Brain microvascular endothelial cell (primary cell): Measurements from ENCODE around the gene CCND2.

Source experiments
- DNase-seq: peaks from one replicate; pipeline ENCODE4 v3.0.0-alpha.2; 2020
- H3K27ac ChIP-seq: fragments of 250-450 bp; sonication (Bioruptor Pico); 2 replicates; pipeline ENCODE4 v1.5.1; 2020; ENCODE audit warnings: mild to moderate bottlenecking, moderate library complexity
- H3K27me3 ChIP-seq: fragments of 250-450 bp; sonication (Bioruptor Pico); replicated peaks from 2 replicates; pipeline ENCODE4 v1.5.1; 2020; ENCODE audit warnings: mild to moderate bottlenecking
- H3K36me3 ChIP-seq: fragments of 250-450 bp; sonication (Bioruptor Pico); replicated peaks from 2 replicates; pipeline ENCODE4 v1.5.1; 2020; ENCODE audit warnings: mild to moderate bottlenecking
- H3K4me3 ChIP-seq: 2 replicates; pipeline ENCODE4 v1.5.1; 2011; ENCODE audit warnings: low read depth, mild to moderate bottlenecking, control low read depth, low read length, moderate library complexity
- in situ Hi-C: cut with HindIII; loops from 2 replicates; pipeline ENCODE4 v1.10.0; 2017; ENCODE audit warnings: low sequenced_read_pairs, low pct_ligation_motif_present
- TF ChIP-seq, protein P1 (sequence below): IDR thresholded peaks from 2 replicates; pipeline ENCODE4 v1.5.1; 2011; ENCODE audit warnings: low read depth, mild to moderate bottlenecking, moderate library complexity, low read length, control low read depth, inconsistent platforms; ENCODE audit errors: missing control alignments

CCND2 gene

DNA sequence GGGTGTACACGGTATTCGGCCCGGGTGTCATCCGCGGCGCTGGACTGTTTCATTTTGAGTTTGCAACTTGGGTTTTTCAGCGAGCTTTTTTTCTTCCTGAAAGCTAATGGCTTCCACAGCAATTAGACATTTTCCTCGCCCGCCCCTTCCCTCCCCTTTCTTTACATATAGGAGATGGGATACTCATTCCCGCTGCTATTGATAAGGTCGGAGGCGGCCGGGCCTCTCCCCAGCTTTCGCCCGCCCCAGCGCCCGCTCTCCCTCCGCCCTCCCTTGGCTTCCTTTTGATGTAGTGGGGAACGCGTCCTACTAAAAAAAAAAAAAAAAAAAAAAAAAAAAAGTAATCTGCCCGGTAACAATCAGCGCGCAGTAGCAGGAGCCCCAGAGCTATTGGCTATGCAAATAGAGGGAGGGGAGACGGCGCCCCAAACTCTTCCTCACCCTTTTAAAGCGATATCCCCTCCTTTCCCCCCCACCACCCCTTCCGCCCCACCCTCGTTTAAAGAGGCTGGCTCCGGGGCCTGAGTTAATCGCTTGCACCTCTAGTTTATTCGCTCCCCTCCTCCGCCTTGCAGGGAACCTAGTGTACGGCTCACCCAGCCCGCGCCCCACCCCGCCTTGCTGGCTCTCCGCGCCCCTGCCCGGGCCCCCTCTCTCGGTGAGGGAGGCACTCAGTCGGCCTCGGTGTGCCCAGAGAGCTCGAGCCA lies 1.7 kb upstream of the CCND2 start:
- Histone ChIP-seq H3K4me3 (peak overlapping the region; percentile 27), H3K36me3 (no peaks in the 10 kb centered on the region)

DNA sequence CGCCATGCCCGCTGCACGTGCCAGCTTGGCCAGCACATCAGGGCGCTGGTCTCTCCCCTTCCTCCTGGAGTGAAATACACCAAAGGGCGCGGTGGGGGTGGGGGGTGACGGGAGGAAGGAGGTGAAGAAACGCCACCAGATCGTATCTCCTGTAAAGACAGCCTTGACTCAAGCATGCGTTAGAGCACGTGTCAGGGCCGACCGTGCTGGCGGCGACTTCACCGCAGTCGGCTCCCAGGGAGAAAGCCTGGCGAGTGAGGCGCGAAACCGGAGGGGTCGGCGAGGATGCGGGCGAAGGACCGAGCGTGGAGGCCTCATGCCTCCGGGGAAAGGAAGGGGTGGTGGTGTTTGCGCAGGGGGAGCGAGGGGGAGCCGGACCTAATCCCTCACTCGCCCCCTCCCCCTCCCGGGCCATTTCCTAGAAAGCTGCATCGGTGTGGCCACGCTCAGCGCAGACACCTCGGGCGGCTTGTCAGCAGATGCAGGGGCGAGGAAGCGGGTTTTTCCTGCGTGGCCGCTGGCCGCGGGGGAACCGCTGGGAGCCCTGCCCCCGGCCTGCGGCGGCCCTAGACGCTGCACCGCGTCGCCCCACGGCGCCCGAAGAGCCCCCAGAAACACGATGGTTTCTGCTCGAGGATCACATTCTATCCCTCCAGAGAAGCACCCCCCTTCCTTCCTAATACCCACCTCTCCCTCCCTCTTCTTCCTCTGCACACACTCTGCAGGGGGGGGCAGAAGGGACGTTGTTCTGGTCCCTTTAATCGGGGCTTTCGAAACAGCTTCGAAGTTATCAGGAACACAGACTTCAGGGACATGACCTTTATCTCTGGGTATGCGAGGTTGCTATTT lies 914 bp upstream of the CCND2 start:
- Histone ChIP-seq H3K27me3 (peaks cover 78% of the 10 kb centered on the region), H3K27ac (no peak overlapping the region), H3K36me3 (no peaks in the 10 kb centered on the region), H3K4me3 (no peak overlapping the region)
- no peak for DNase-seq
- TF ChIP-seq, protein P1, sequence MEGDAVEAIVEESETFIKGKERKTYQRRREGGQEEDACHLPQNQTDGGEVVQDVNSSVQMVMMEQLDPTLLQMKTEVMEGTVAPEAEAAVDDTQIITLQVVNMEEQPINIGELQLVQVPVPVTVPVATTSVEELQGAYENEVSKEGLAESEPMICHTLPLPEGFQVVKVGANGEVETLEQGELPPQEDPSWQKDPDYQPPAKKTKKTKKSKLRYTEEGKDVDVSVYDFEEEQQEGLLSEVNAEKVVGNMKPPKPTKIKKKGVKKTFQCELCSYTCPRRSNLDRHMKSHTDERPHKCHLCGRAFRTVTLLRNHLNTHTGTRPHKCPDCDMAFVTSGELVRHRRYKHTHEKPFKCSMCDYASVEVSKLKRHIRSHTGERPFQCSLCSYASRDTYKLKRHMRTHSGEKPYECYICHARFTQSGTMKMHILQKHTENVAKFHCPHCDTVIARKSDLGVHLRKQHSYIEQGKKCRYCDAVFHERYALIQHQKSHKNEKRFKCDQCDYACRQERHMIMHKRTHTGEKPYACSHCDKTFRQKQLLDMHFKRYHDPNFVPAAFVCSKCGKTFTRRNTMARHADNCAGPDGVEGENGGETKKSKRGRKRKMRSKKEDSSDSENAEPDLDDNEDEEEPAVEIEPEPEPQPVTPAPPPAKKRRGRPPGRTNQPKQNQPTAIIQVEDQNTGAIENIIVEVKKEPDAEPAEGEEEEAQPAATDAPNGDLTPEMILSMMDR, result no peak
- in situ Hi-C loops, result no loop called here

More for the DNA sequence above, 1.7 kb upstream of the CCND2 start:
- DNase-seq, result peak; percentile 25
- H3K27ac ChIP-seq, result no peak overlapping the region
- H3K27me3 ChIP-seq, result peaks cover 78% of the 10 kb centered on the region
- in situ Hi-C loops, result no loop called here
- TF ChIP-seq, protein P1, result no peak

DNA sequence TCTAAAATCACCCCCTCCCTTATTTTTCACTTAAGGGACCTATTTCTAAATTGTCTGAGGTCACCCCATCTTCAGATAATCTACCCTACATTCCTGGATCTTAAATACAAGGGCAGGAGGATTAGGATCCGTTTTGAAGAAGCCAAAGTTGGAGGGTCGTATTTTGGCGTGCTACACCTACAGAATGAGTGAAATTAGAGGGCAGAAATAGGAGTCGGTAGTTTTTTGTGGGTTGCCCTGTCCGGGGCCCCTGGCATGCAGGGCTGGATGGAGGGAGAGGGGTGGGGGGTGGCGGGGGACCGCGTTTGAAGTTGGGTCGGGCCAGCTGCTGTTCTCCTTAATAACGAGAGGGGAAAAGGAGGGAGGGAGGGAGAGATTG lies 300 bp upstream of the CCND2 start:
- no peak overlapping the region for H3K4me3 ChIP-seq
- peaks cover 72% of the 10 kb centered on the region for H3K27me3 ChIP-seq
- in situ Hi-C loops, result no loop called here
- H3K27ac ChIP-seq, result no peak overlapping the region
- H3K36me3 ChIP-seq, result no peaks in the 10 kb centered on the region
- DNase-seq, result no peak
- TF ChIP-seq, protein P1, result no peak

DNA sequence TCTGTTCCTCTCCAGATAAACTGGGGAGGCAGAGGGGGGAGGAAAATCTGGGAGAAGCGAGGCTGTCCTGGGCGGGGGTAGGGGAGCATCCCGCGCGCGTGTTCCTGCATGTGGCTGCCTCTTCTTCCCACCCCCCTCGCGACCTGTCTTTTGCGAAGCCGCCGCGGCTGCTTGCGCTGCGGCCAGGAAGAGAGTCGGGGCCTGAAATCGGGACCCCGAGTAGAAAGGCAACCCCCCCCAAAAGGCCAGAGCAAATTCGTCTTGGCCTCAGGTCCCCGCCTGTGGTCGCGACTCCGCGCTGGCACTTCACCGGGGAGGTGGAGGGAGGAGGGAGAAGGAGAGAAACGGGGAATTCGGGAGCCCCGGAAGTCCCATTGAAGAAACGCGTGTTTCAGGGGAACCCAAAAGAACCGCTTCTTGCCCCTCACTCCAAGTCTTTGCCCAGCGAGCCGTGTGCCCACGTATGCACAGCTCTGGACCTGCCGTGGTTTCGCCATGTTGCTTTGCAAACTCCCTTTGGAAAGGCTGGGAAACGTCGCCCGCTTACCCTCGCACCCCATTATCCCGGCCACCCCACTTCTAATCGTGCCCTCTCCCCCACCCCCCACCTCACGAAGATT lies 944 bp downstream of the CCND2 start:
- TF ChIP-seq, protein P1, result no peak
- H3K36me3 ChIP-seq, result no peaks in the 10 kb centered on the region
- H3K27me3 ChIP-seq, result peaks cover 62% of the 10 kb centered on the region
- H3K4me3 ChIP-seq, result peak overlapping the region; percentile 37
- no peak for DNase-seq
- in situ Hi-C loops, result no loop called here
- no peak overlapping the region for H3K27ac ChIP-seq

DNA sequence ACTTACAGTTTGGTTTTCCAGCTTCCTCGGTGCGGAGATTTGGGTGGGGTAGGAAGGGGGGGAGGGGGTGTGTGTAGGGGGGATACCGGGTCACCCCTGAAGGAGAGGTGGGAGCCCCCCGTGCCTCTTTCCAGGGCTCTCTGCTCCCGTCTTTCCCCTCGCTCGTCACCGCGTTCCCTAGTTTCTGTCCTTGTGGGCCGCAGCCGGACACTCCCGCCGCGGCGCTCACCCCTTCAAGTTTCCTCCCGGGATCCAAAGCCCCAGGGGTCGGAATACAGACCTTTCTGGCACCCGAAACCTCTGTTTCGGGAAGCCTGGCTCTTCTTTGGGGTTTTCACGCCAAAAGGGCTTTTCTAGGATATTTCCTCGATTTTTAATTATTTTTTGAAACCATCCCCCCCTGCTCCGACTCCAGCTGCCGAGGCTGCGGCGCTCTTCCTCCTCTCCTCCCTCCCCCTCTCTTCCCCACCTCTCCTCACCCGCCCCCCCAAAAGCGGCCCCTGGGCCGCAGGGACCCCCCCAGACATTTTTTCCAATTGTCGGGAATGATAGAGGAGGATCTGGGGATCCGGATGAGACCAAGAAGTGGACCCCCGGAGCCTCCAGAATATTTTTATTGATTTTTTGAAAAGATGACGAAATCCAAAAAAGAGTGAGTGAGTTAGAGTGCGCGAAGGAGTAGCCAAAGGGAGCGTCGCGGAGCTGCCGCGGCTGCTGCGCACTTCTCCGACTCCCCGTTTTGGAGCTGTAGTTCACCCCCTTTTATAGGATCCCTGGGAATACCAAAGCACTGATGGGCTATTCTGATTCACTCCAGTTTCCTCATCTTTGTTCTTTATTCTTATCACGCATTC lies 1.7 kb downstream of the CCND2 start:
- Histone ChIP-seq H3K27ac (no peak overlapping the region), H3K27me3 (peaks cover 56% of the 10 kb centered on the region), H3K4me3 (peak overlapping the region; percentile 37), H3K36me3 (no peaks in the 10 kb centered on the region)
- TF ChIP-seq, protein P1, result no peak
- in situ Hi-C loops, result no loop called here
- no peak for DNase-seq
